HepG2 (cell line): ENCODE results near the gene CNBD2. TPM values are rescaled to one million over a fixed set of nuclear protein-coding genes. Genes with fewer than 3 reads are reported as not detected.

Experiments
- ATAC-seq: fragments of 200-7000 bp; cut with Tn5 transposase; 3 replicates; pipeline ENCODE4 v1.9.1; 2020; ENCODE audit warnings: mild to moderate bottlenecking, moderate library complexity
- BruUV-seq: library from RNA; stranded (reverse); fragments of 400-500 nt; replicated peaks from 2 replicates; lab custom pipeline; 2021; lab: Mats Ljungman, UMichigan
- CTCF ChIA-PET: fragments of 300-600 bp; formaldehyde crosslinking; extraction: SDS; loops from one replicate; lab custom pipeline; 2021; ENCODE audit warnings: low total read pairs, inconsistent platforms, low intra/inter-chr PET ratio; lab: Yijun Ruan, JAX
- POLR2A ChIA-PET: fragments of 350-600 bp; sonication (Branson Sonifier 250); formaldehyde crosslinking; loops from one replicate; lab custom pipeline; 2020; ENCODE audit warnings: antibody characterized with exemption, inconsistent platforms; lab: Yijun Ruan, JAX
- DNase-seq: peaks from one replicate; pipeline ENCODE4 v3.0.0-alpha.2; 2015; ENCODE audit warnings: low spot score
- FAIRE-seq: peaks from 3 replicates; lab custom pipeline; 2011; peaks lifted over from hg19 to GRCh38; lab: Jason Lieb, UNC
- H2AFZ ChIP-seq: one replicate; pipeline ENCODE4 v1.6.1; 2011; ENCODE audit warnings: low read length, inconsistent platforms
- H3K27ac ChIP-seq: fragments of 300-600 bp; 3 replicates; pipeline ENCODE4 v1.8.0; 2011; ENCODE audit warnings: mixed run types, mild to moderate bottlenecking, mixed read lengths, low read length, inconsistent platforms; ENCODE audit not compliant: insufficient read depth; ENCODE audit errors: extremely low read length
- H3K27me3 ChIP-seq, 2 experiments: fragments of 200-600 bp in 1 of 2; 2 replicates in 1 of 2; 3 replicates in 1 of 2; pipeline versions ENCODE4 v1.6.0 to v1.8.0; 2011; ENCODE audit warnings: low read length in 2 of 2, mild to moderate bottlenecking in 2 of 2, moderate library complexity in 2 of 2, inconsistent platforms in 1 of 2; ENCODE audit not compliant: insufficient read depth in 2 of 2, control insufficient read depth in 1 of 2
- H3K36me3 ChIP-seq, 2 experiments: fragments of 200-600 bp in 1 of 2; replicated peaks in 1 of 2; 2 replicates in 1 of 2; 3 replicates in 1 of 2; pipeline versions ENCODE4 v1.5.1 to v1.8.0; 2011; ENCODE audit warnings: low read length in 2 of 2, inconsistent platforms in 1 of 2; ENCODE audit not compliant: insufficient read depth in 2 of 2, control insufficient read depth in 1 of 2
- H3K4me1 ChIP-seq: 2 replicates; pipeline ENCODE4 v1.5.1; 2012; ENCODE audit warnings: low read length, inconsistent platforms; ENCODE audit not compliant: insufficient read depth
- H3K4me2 ChIP-seq: 2 replicates; pipeline ENCODE4 v1.6.0; 2011; ENCODE audit warnings: low read depth, low read length, inconsistent platforms
- H3K4me3 ChIP-seq, 3 experiments: fragments of 200-600 bp in 1 of 3; sonication (generic), shearing (Covaris generic) in 1 of 3; replicated peaks in 1 of 3; 2 replicates each; pipeline ENCODE4 v1.5.1; 2011 to 2016; ENCODE audit warnings: low read length in 3 of 3, inconsistent platforms in 2 of 3, low read depth in 2 of 3, mild to moderate bottlenecking in 2 of 3, control low read depth in 1 of 3, mixed read lengths in 1 of 3; ENCODE audit not compliant: insufficient read depth in 1 of 3
- H3K79me2 ChIP-seq: one replicate; pipeline ENCODE4 v1.6.1; 2011; ENCODE audit warnings: low read length, inconsistent platforms; ENCODE audit not compliant: insufficient read depth
- H3K9ac ChIP-seq: 2 replicates; pipeline ENCODE4 v1.6.0; 2011; ENCODE audit warnings: mild to moderate bottlenecking, low read depth, low read length, inconsistent platforms; ENCODE audit not compliant: insufficient read depth
- H3K9me3 ChIP-seq: 2 replicates; pipeline ENCODE4 v1.5.1; 2012; ENCODE audit warnings: mild to moderate bottlenecking, low read length
- H4K20me1 ChIP-seq: 2 replicates; pipeline ENCODE4 v1.6.0; 2011; ENCODE audit warnings: inconsistent platforms, mild to moderate bottlenecking, low read length, moderate library complexity; ENCODE audit not compliant: insufficient read depth
- ATAD3A ChIP-seq: sonication (generic); formaldehyde crosslinking; IDR thresholded peaks from 2 replicates; pipeline ENCODE4 v1.4.0; 2020; ENCODE audit warnings: missing genetic modification reagents
- KLF15 ChIP-seq: sonication (generic); formaldehyde crosslinking; IDR thresholded peaks from 2 replicates; pipeline ENCODE4 v1.8.1; 2023; ENCODE audit warnings: borderline replicate concordance, mild to moderate bottlenecking, inconsistent platforms, missing genetic modification reagents, mixed read lengths
- LCORL ChIP-seq, 2 experiments: fragments of 450-650 bp in 1 of 2; sonication (generic) in 1 of 2; formaldehyde crosslinking in 1 of 2; IDR thresholded peaks; 2 replicates each; pipeline versions ENCODE4 v1.5.0 to v1.6.1; 2017 to 2020; ENCODE audit warnings: antibody characterized with exemption in 1 of 2, missing genetic modification reagents in 1 of 2
- NFIC ChIP-seq: IDR thresholded peaks from 2 replicates; pipeline ENCODE4 v1.6.1; 2012; ENCODE audit warnings: mild to moderate bottlenecking, low read length, inconsistent platforms
- NFRKB ChIP-seq: fragments of 450-650 bp; IDR thresholded peaks from 2 replicates; pipeline ENCODE4 v1.6.1; 2017
- NR2F1 ChIP-seq, 2 experiments: fragments of 450-650 bp in 1 of 2; formaldehyde crosslinking in 1 of 2; IDR thresholded peaks; 2 replicates each; pipeline versions ENCODE4 v1.5.0 to v1.6.1; 2016 to 2020; ENCODE audit warnings: mild to moderate bottlenecking in 1 of 2, missing compliant biosample characterization in 1 of 2, missing genetic modification reagents in 1 of 2, moderate library complexity in 1 of 2
- SAP130 ChIP-seq: IDR thresholded peaks from 2 replicates; pipeline ENCODE4 v1.6.1; 2016; ENCODE audit warnings: low read depth
- ZMYM4 ChIP-seq: sonication (generic); formaldehyde crosslinking; IDR thresholded peaks from 2 replicates; pipeline ENCODE4 v1.8.1; 2023; ENCODE audit warnings: mild to moderate bottlenecking, missing genetic modification reagents
- ZNF333 ChIP-seq: sonication (generic); formaldehyde crosslinking; IDR thresholded peaks from 2 replicates; pipeline ENCODE4 v1.4.0; 2020; ENCODE audit warnings: mild to moderate bottlenecking, missing genetic modification reagents, borderline replicate concordance
- ZNF75D ChIP-seq: sonication (generic); formaldehyde crosslinking; IDR thresholded peaks from 2 replicates; pipeline ENCODE4 v1.8.1; 2023; ENCODE audit warnings: missing genetic modification reagents, mild to moderate bottlenecking, borderline replicate concordance
- ZSCAN29 ChIP-seq: sonication (generic); formaldehyde crosslinking; conservative IDR thresholded peaks from 2 replicates; pipeline ENCODE4 v1.4.0; 2020; ENCODE audit warnings: mild to moderate bottlenecking, missing genetic modification reagents
- whole genome bisulfite sequencing: methylation state at CpG from one replicate; pipeline ENCODE4 v1.1.6; 2017; ENCODE audit warnings: low lambda C conversion rate; 5-methylcytosine and 5-hydroxymethylcytosine counted together
- in situ Hi-C: cut with HindIII; loops from 2 replicates; pipeline ENCODE4 v1.10.0; 2017; ENCODE audit warnings: low pct_unique_long_range_greater_than_20kb; ENCODE audit not compliant: extremely low pct_ligation_motif_present
- intact Hi-C: fragments of 100-400 bp; cut with micrococcal nuclease; formaldehyde crosslinking; loops from one replicate; pipeline ENCODE4 v1.10.0; 2022; ENCODE audit not compliant: unreplicated experiment
- polyA plus RNA-seq, 8 experiments: library from polyadenylated mRNA; depleted of rRNA in 3 of 8; stranded (reverse) in 7 of 8; unstranded in 1 of 8; fragments of >200 nt; fragmentation: Illumina TruSeq in 4 of 8; extraction: Trizol in 4 of 8; gene quantifications; 2 replicates each; pipeline versions ENCODE4 v1.2.1 to v1.2.3, GENCODE V29; 2011 to 2016; ENCODE audit warnings: low read depth in 4 of 8, missing spikeins in 1 of 8, mixed read lengths in 1 of 8; ENCODE audit not compliant: insufficient read depth in 1 of 8
- total RNA-seq, 5 experiments: library from RNA; depleted of rRNA; stranded (reverse); fragments of >200 nt; fragmentation: Illumina TruSeq; extraction: Trizol; gene quantifications; 2 replicates each; pipeline ENCODE4 v1.2.3, GENCODE V29; 2016; ENCODE audit warnings: low read depth in 1 of 5

The CNBD2 gene
- total and polyA plus RNA-seq, 2 of the 13 experiments (the other 11 are each of a cell fraction or from before 2014, with no cell fraction given) = 12.4 to 22.8 TPM

- no peak overlapping the region for H3K9ac ChIP-seq
- CTCF ChIA-PET = no interaction called here
- H3K36me3 ChIP-seq = no peaks in the 10 kb centered on the region
- no peak overlapping the region for H3K27ac ChIP-seq
- H3K4me3 ChIP-seq = no peak overlapping the region
- peaks cover 0 to 4% of the 10 kb centered on the region in 2 experiments; a peak in 1 of 5 replicates for H3K27me3 ChIP-seq
- H3K9me3 ChIP-seq = no peaks in the 10 kb centered on the region
- 57% methylated on average over 2 of the region's 2 CpGs for WGBS
- no peak overlapping the region for H2AFZ ChIP-seq
- ATAC-seq = no peak
- no peaks in the 10 kb centered on the region for H4K20me1 ChIP-seq
- H3K79me2 ChIP-seq = no peaks in the 10 kb centered on the region
- intact Hi-C loops = no loop called here
- DNase-seq = no peak
- FAIRE-seq = no peak
- H3K4me2 ChIP-seq = no peak overlapping the region
- H3K4me1 ChIP-seq = peaks cover 34% of the 10 kb centered on the region
- no TSS peak for BruUV-seq
- no peak for TF ChIP-seq ZNF333 (CRISPR knock-in tag)
- peak; percentile 36; the same call in 1 of the 2 replicates for TF ChIP-seq NFRKB
- TF ChIP-seq NFIC = no peak
- in situ Hi-C loops = no loop called here
- POLR2A ChIA-PET = no interaction called here
Observed at GRCh38 chr20:36071848-36072247, 103.5 kb downstream of the CNBD2 start.

- Histone ChIP-seq H3K36me3 (no peaks in the 10 kb centered on the region), H3K27ac (no peak overlapping the region), H2AFZ (no peak overlapping the region), H3K4me2 (no peak overlapping the region), H3K79me2 (no peaks in the 10 kb centered on the region), H3K4me1 (peaks cover 19% of the 10 kb centered on the region), H3K9ac (no peak overlapping the region), H3K4me3 (no peak overlapping the region), H4K20me1 (no peaks in the 10 kb centered on the region), H3K27me3 (no peaks in the 10 kb centered on the region; a peak in 1 of 5 replicates), H3K9me3 (no peaks in the 10 kb centered on the region)
- ChIA-PET CTCF (no interaction called here), POLR2A (interaction anchor here (0.7 to 1.6 kb wide), 3 partner anchors 10 kb away, joined by 3 to 4 read pairs (median 3); no protein-coding TSS in a partner anchor)
- FAIRE-seq (no peak), DNase-seq (no peak), ATAC-seq (no peak)
- intact Hi-C loops (no loop called here), in situ Hi-C loops (no loop called here)
- BruUV-seq = no TSS peak
- no peak for TF ChIP-seq SAP130 (CRISPR knock-in tag)
- no peak for TF ChIP-seq ZSCAN29 (CRISPR knock-in tag)
- TF ChIP-seq ZMYM4 = no peak
- TF ChIP-seq KLF15 = no peak
- no peak for TF ChIP-seq ZNF75D (CRISPR knock-in tag)
- peak; percentile 60; the same call in 1 of the 2 replicates for TF ChIP-seq LCORL (IDR thresholded peaks at IDR 0.05)
- no peak for TF ChIP-seq LCORL (CRISPR knock-in tag; IDR thresholded peaks at IDR 0.05)
- no peak for TF ChIP-seq NR2F1 (CRISPR knock-in tag; IDR thresholded peaks at IDR 0.05)
- no peak for TF ChIP-seq ATAD3A
- 2% methylated on average over 2 of the region's 2 CpGs for WGBS
Observed at GRCh38 chr20:36074983-36075382, 106.6 kb downstream of the CNBD2 start.
